ENCODE results near the gene ANGEL1. TPM values are rescaled to one million over a fixed set of nuclear protein-coding genes. Genes with fewer than 3 reads are reported as not detected.

Gene ANGEL1
- total and polyA plus RNA-seq, 2 of the 8 experiments (the other 6 are each of a cell fraction or from before 2014, with no cell fraction given) = 26.8 to 27.2 TPM

- CTCF ChIA-PET (ENCODE audit: partially characterized antibody) = interaction anchor here (7.5 to 10.1 kb wide), 2 partner anchors 22 to 51 kb away, joined by 48 to 70 read pairs; no protein-coding TSS in a partner anchor
- peak overlapping the region; percentile 52 to 66 (median 59) for H3K4me3 ChIP-seq (ENCODE audit: extremely low read depth in 1 of 4, insufficient read depth in 2 of 4, low read depth in 3 of 4, low read length in 4 of 4)
These were observed 52.1 kb downstream of the ANGEL1 start for GRCh38 chr14:76760331-76761135.

More at GRCh38 chr14:76760331-76761135, 52.1 kb downstream of the ANGEL1 start:
- Histone ChIP-seq H2AFZ (ENCODE audit: low read length) (peak overlapping the region; percentile 96), H2BK20ac (ENCODE audit: low read length) (no peak overlapping the region), H3K4ac (replicated peaks; ENCODE audit: insufficient read length, low read depth, low read length) (no peak overlapping the region), H2BK12ac (ENCODE audit: low read depth, low read length) (peak overlapping the region; percentile 39; the same call in 1 of the 2 replicates), H2AK5ac (ENCODE audit: low read depth, low read length) (no peak overlapping the region), H3K79me2 (ENCODE audit: control insufficient read depth in 1 of 2, insufficient read depth in 2 of 2, low read length in 2 of 2) (no peaks in the 10 kb centered on the region), H2BK5ac (ENCODE audit: low read depth, low read length) (0 out of 2 replicates have a peak overlapping the region, but pooled peaks have one; percentile 24), H3K4me1 (replicated peaks in 1 of 4; ENCODE audit: control insufficient read depth in 3 of 4, insufficient read depth in 4 of 4, low read length in 3 of 4) (peaks cover 0 to 13% (median 2%) of the 10 kb centered on the region in 4 experiments; a peak in 5 of 7 replicates), H3K27me3 (replicated peaks in 1 of 4; ENCODE audit: control insufficient read depth in 3 of 4, extremely low read depth in 1 of 4, insufficient read depth in 3 of 4, low read length in 3 of 4) (peaks cover 24 to 52% (median 41%) of the 10 kb centered on the region in 4 experiments), H4K91ac (replicated peaks; ENCODE audit: insufficient read length, low read length) (no peak overlapping the region), H3K56ac (replicated peaks; ENCODE audit: insufficient read length, low read depth, low read length) (no peak overlapping the region), H3K79me1 (ENCODE audit: low read depth, low read length) (no peaks in the 10 kb centered on the region), H2BK15ac (ENCODE audit: low read length) (peak overlapping the region; percentile 81; the same call in 1 of the 2 replicates), H3K23me2 (ENCODE audit: low read depth, low read length) (peaks cover 16% of the 10 kb centered on the region), H3K23ac (ENCODE audit: insufficient read length) (no peak overlapping the region), H3K9me3 (ENCODE audit: insufficient read depth in 2 of 2, low read depth in 1 of 2, low read length in 1 of 2) (no peaks in the 10 kb centered on the region), H4K8ac (ENCODE audit: extremely low read depth, insufficient read depth, low read length) (no peak overlapping the region; the same call in 1 of the 2 replicates), H3K18ac (ENCODE audit: extremely low read depth, low read length) (peak overlapping the region; percentile 78; the same call in 1 of the 2 replicates), H4K20me1 (replicated peaks in 1 of 2; ENCODE audit: control insufficient read depth in 1 of 2, insufficient read depth in 2 of 2, low read length in 2 of 2) (no peaks in the 10 kb centered on the region), H3K9ac (replicated peaks in 1 of 4; ENCODE audit: extremely low read depth in 1 of 4, low read depth in 3 of 4, low read length in 3 of 4) (peak overlapping the region in 1 of 4 experiments; percentile 45; a peak in 1 of 7 replicates), H3K27ac (ENCODE audit: low read depth, low read length) (no peak overlapping the region), H3K4me2 (ENCODE audit: insufficient read depth in 1 of 2, low read depth in 2 of 2, low read length in 2 of 2) (peak overlapping the region; percentile 82 to 98), H3K14ac (ENCODE audit: insufficient read length) (no peak overlapping the region), H3K36me3 (ENCODE audit: control insufficient read depth in 2 of 4, insufficient read depth in 4 of 4, low read length in 3 of 4) (no peaks in the 10 kb centered on the region), H2BK120ac (replicated peaks; ENCODE audit: low read depth, low read length) (no peak overlapping the region), H4K5ac (ENCODE audit: insufficient read length, low read depth, low read length) (no peak overlapping the region)
- no peak for DNase-seq (ENCODE audit: low read depth in 1 of 2, low spot score in 2 of 2)
- POLR2A ChIA-PET (ENCODE audit: partially characterized antibody) = interaction anchor here (2.4 kb wide), 1 partner anchor 12 kb away, joined by 8 read pairs; no protein-coding TSS in a partner anchor
- FAIRE-seq = no peak
- WGBS, 2 experiments (ENCODE audit: extremely low coverage in 1 of 2, insufficient coverage in 1 of 2, insufficient read length in 1 of 2, insufficient replicate concordance in 2 of 2, low coverage in 1 of 2, low lambda C conversion rate in 2 of 2, missing lambda C conversion rate in 1 of 2) = 56% methylated on average over 25 of the region's 26 CpGs; no CpG with 5 or more reads in 1 of the 2 experiments
- no peak for TF ChIP-seq JUN (IDR thresholded peaks at IDR 0.05; ENCODE audit: low read depth, low read length)
- no peak for TF ChIP-seq NRF1 (IDR thresholded peaks at IDR 0.05; ENCODE audit: low read depth, low read length)
- TF ChIP-seq HDAC6 (IDR thresholded peaks at IDR 0.05; ENCODE audit: low read depth, low read length) = no peak
- TF ChIP-seq KDM4A (IDR thresholded peaks at IDR 0.05; ENCODE audit: low read depth, low read length, severe bottlenecking) = no peak
- no peak for TF ChIP-seq CBX8 (IDR thresholded peaks at IDR 0.05; ENCODE audit: borderline replicate concordance, low read depth, low read length)
- TF ChIP-seq CTBP2 (IDR thresholded peaks at IDR 0.05; ENCODE audit: borderline replicate concordance, insufficient read depth, insufficient read length, low read length) = no peak
- TF ChIP-seq POU5F1 (IDR thresholded peaks at IDR 0.05; ENCODE audit: low read depth, low read length) = no peak
- no peak for TF ChIP-seq PHF8 (conservative IDR thresholded peaks at IDR 0.05; ENCODE audit: low read depth, low read length)

Data from H1 (cell line).